Esophagus muscularis mucosa (tissue), 4 donors: Measurements from ENCODE around the gene SLAIN1. TPM values are rescaled to one million over a fixed set of nuclear protein-coding genes. Genes with fewer than 3 reads are reported as not detected.

ENCODE experiments used
- small RNA-seq, 3 donors: library from RNA; depleted of rRNA; stranded (forward); fragments of <200 nt; gene quantifications; one replicate each; pipeline ENCODE3, GENCODE V24; 2016
- total RNA-seq, 4 donors: library from RNA; depleted of rRNA; stranded (reverse); fragments of >200 nt; gene quantifications; one replicate each; pipeline versions ENCODE4 v1.1.0 to v1.2.1, GENCODE V29; 2016

Gene SLAIN1
- total RNA-seq, 4 donors from 2014 or later: 7.1 to 12.3 (median 9.7) TPM

Small RNAs within 50 kb of the gene (small RNA-seq; reads per million reads assigned to genes)
- gene MIR3665: 0 reads per million in 3 donors
- 0 reads per million in 3 donors for gene SPTLC1P5

Other genes with a start within 250 kb of the SLAIN1 start
- gene SCEL, start 162.0 kb upstream of the SLAIN1 start, total RNA-seq: 1 to 10 TPM in 1 of 4 donors, under 1 TPM in 2, not detected in 1; 0.13 to 1.7 (median 0.29) TPM
- 10 to 100 TPM; 16.2 to 56.4 (median 51.9) TPM for gene EDNRB, start 221.1 kb downstream of the SLAIN1 start, total RNA-seq